HepG2 (cell line): ENCODE results near the gene PDGFRB. TPM values are rescaled to one million over a fixed set of nuclear protein-coding genes. Genes with fewer than 3 reads are reported as not detected.

Source experiments
- ATAC-seq: fragments of 200-7000 bp; cut with Tn5 transposase; 3 replicates; pipeline ENCODE4 v1.9.1; 2020; ENCODE audit warnings: mild to moderate bottlenecking, moderate library complexity
- BruUV-seq: library from RNA; stranded (reverse); fragments of 400-500 nt; replicated peaks from 2 replicates; lab custom pipeline; 2021; lab: Mats Ljungman, UMichigan
- CTCF ChIA-PET: fragments of 300-600 bp; formaldehyde crosslinking; extraction: SDS; loops from one replicate; lab custom pipeline; 2021; ENCODE audit warnings: low total read pairs, inconsistent platforms, low intra/inter-chr PET ratio; lab: Yijun Ruan, JAX
- POLR2A ChIA-PET: fragments of 350-600 bp; sonication (Branson Sonifier 250); formaldehyde crosslinking; loops from one replicate; lab custom pipeline; 2020; ENCODE audit warnings: antibody characterized with exemption, inconsistent platforms; lab: Yijun Ruan, JAX
- DNase-seq: peaks from one replicate; pipeline ENCODE4 v3.0.0-alpha.2; 2015; ENCODE audit warnings: low spot score
- FAIRE-seq: peaks from 3 replicates; lab custom pipeline; 2011; peaks lifted over from hg19 to GRCh38; lab: Jason Lieb, UNC
- H2AFZ ChIP-seq: one replicate; pipeline ENCODE4 v1.6.1; 2011; ENCODE audit warnings: low read length, inconsistent platforms
- H3K27ac ChIP-seq: fragments of 300-600 bp; 3 replicates; pipeline ENCODE4 v1.8.0; 2011; ENCODE audit warnings: mixed run types, mild to moderate bottlenecking, mixed read lengths, low read length, inconsistent platforms; ENCODE audit not compliant: insufficient read depth; ENCODE audit errors: extremely low read length
- H3K27me3 ChIP-seq, 2 experiments: fragments of 200-600 bp in 1 of 2; 2 replicates in 1 of 2; 3 replicates in 1 of 2; pipeline versions ENCODE4 v1.6.0 to v1.8.0; 2011; ENCODE audit warnings: low read length in 2 of 2, mild to moderate bottlenecking in 2 of 2, moderate library complexity in 2 of 2, inconsistent platforms in 1 of 2; ENCODE audit not compliant: insufficient read depth in 2 of 2, control insufficient read depth in 1 of 2
- H3K36me3 ChIP-seq, 2 experiments: fragments of 200-600 bp in 1 of 2; replicated peaks in 1 of 2; 2 replicates in 1 of 2; 3 replicates in 1 of 2; pipeline versions ENCODE4 v1.5.1 to v1.8.0; 2011; ENCODE audit warnings: low read length in 2 of 2, inconsistent platforms in 1 of 2; ENCODE audit not compliant: insufficient read depth in 2 of 2, control insufficient read depth in 1 of 2
- H3K4me1 ChIP-seq: 2 replicates; pipeline ENCODE4 v1.5.1; 2012; ENCODE audit warnings: low read length, inconsistent platforms; ENCODE audit not compliant: insufficient read depth
- H3K4me2 ChIP-seq: 2 replicates; pipeline ENCODE4 v1.6.0; 2011; ENCODE audit warnings: low read depth, low read length, inconsistent platforms
- H3K4me3 ChIP-seq, 3 experiments: fragments of 200-600 bp in 1 of 3; sonication (generic), shearing (Covaris generic) in 1 of 3; replicated peaks in 1 of 3; 2 replicates each; pipeline ENCODE4 v1.5.1; 2011 to 2016; ENCODE audit warnings: low read length in 3 of 3, inconsistent platforms in 2 of 3, low read depth in 2 of 3, mild to moderate bottlenecking in 2 of 3, control low read depth in 1 of 3, mixed read lengths in 1 of 3; ENCODE audit not compliant: insufficient read depth in 1 of 3
- H3K79me2 ChIP-seq: one replicate; pipeline ENCODE4 v1.6.1; 2011; ENCODE audit warnings: low read length, inconsistent platforms; ENCODE audit not compliant: insufficient read depth
- H3K9ac ChIP-seq: 2 replicates; pipeline ENCODE4 v1.6.0; 2011; ENCODE audit warnings: mild to moderate bottlenecking, low read depth, low read length, inconsistent platforms; ENCODE audit not compliant: insufficient read depth
- H3K9me3 ChIP-seq: 2 replicates; pipeline ENCODE4 v1.5.1; 2012; ENCODE audit warnings: mild to moderate bottlenecking, low read length
- H4K20me1 ChIP-seq: 2 replicates; pipeline ENCODE4 v1.6.0; 2011; ENCODE audit warnings: inconsistent platforms, mild to moderate bottlenecking, low read length, moderate library complexity; ENCODE audit not compliant: insufficient read depth
- BCLAF1 ChIP-seq: fragments of 450-650 bp; IDR thresholded peaks from 2 replicates; pipeline ENCODE4 v1.6.1; 2017; ENCODE audit warnings: mild to moderate bottlenecking
- FLYWCH1 ChIP-seq: sonication (generic); formaldehyde crosslinking; IDR thresholded peaks from 2 replicates; pipeline ENCODE4 v1.8.1; 2023; ENCODE audit warnings: mild to moderate bottlenecking, missing genetic modification reagents
- MYNN ChIP-seq: sonication (generic); formaldehyde crosslinking; IDR thresholded peaks from 2 replicates; pipeline ENCODE4 v1.4.0; 2020; ENCODE audit warnings: mild to moderate bottlenecking, low read depth, missing genetic modification reagents
- NBN ChIP-seq: fragments of 450-650 bp; conservative IDR thresholded peaks from 2 replicates; pipeline ENCODE4 v1.6.1; 2017
- NRL ChIP-seq: sonication (generic); formaldehyde crosslinking; IDR thresholded peaks from 2 replicates; pipeline ENCODE4 v1.5.0; 2020; ENCODE audit warnings: missing genetic modification reagents, mild to moderate bottlenecking, moderate library complexity, borderline replicate concordance
- PHF8 ChIP-seq: sonication (generic); formaldehyde crosslinking; IDR thresholded peaks from 2 replicates; pipeline ENCODE4 v1.5.0; 2020; ENCODE audit warnings: missing genetic modification reagents
- SNAI1 ChIP-seq: sonication (generic); formaldehyde crosslinking; IDR thresholded peaks from 2 replicates; pipeline ENCODE4 v1.5.0; 2020; ENCODE audit warnings: mild to moderate bottlenecking, missing genetic modification reagents, borderline replicate concordance
- SOX6 ChIP-seq, 2 experiments: fragments of 450-650 bp in 1 of 2; sonication (generic) in 1 of 2; formaldehyde crosslinking in 1 of 2; IDR thresholded peaks; 2 replicates each; pipeline versions ENCODE4 v1.4.0 to v1.6.1; 2017 to 2020; ENCODE audit warnings: antibody characterized with exemption in 1 of 2, mild to moderate bottlenecking in 1 of 2, missing genetic modification reagents in 1 of 2
- XRCC5 ChIP-seq: fragments of 200-400 bp; formaldehyde crosslinking; optimal IDR thresholded peaks from 2 replicates; pipeline ENCODE3; 2017; ENCODE audit warnings: mild to moderate bottlenecking, low read length
- ZBTB3 ChIP-seq: sonication (generic); formaldehyde crosslinking; IDR thresholded peaks from 2 replicates; pipeline ENCODE4 v1.4.0; 2020; ENCODE audit warnings: low read depth, mild to moderate bottlenecking, moderate library complexity, missing genetic modification reagents, borderline replicate concordance
- ZBTB43 ChIP-seq: sonication (generic); formaldehyde crosslinking; conservative IDR thresholded peaks from 2 replicates; pipeline ENCODE4 v1.4.0; 2020; ENCODE audit warnings: missing genetic modification reagents
- ZBTB7A ChIP-seq: sonication (generic); formaldehyde crosslinking; IDR thresholded peaks from 2 replicates; pipeline ENCODE4 v1.8.0; 2022; ENCODE audit warnings: mild to moderate bottlenecking, missing genetic modification reagents
- ZNF224 ChIP-seq: sonication (generic); formaldehyde crosslinking; IDR thresholded peaks from 2 replicates; pipeline ENCODE4 v1.5.0; 2020; ENCODE audit warnings: mild to moderate bottlenecking, missing genetic modification reagents
- ZNF530 ChIP-seq: sonication (generic); formaldehyde crosslinking; IDR thresholded peaks from 2 replicates; pipeline ENCODE4 v1.5.0; 2020; ENCODE audit warnings: low read depth, mild to moderate bottlenecking, missing genetic modification reagents
- ZNF598 ChIP-seq: sonication (generic); formaldehyde crosslinking; IDR thresholded peaks from 2 replicates; pipeline ENCODE4 v1.5.1; 2020; ENCODE audit warnings: mild to moderate bottlenecking, missing genetic modification reagents, borderline replicate concordance
- ZNF747 ChIP-seq: sonication (generic); formaldehyde crosslinking; IDR thresholded peaks from 2 replicates; pipeline ENCODE4 v1.8.1; 2023; ENCODE audit warnings: missing genetic modification reagents, mild to moderate bottlenecking, borderline replicate concordance
- ZNF850 ChIP-seq: sonication (generic); formaldehyde crosslinking; conservative IDR thresholded peaks from 2 replicates; pipeline ENCODE4 v1.9.0; 2021; ENCODE audit warnings: mild to moderate bottlenecking, missing genetic modification reagents
- WGBS: methylation state at CpG from one replicate; pipeline ENCODE4 v1.1.6; 2017; ENCODE audit warnings: low lambda C conversion rate; 5-methylcytosine and 5-hydroxymethylcytosine counted together
- in situ Hi-C: cut with HindIII; loops from 2 replicates; pipeline ENCODE4 v1.10.0; 2017; ENCODE audit warnings: low pct_unique_long_range_greater_than_20kb; ENCODE audit not compliant: extremely low pct_ligation_motif_present
- intact Hi-C: fragments of 100-400 bp; cut with micrococcal nuclease; formaldehyde crosslinking; loops from one replicate; pipeline ENCODE4 v1.10.0; 2022; ENCODE audit not compliant: unreplicated experiment
- polyA plus RNA-seq, 8 experiments: library from polyadenylated mRNA; depleted of rRNA in 3 of 8; stranded (reverse) in 7 of 8; unstranded in 1 of 8; fragments of >200 nt; fragmentation: Illumina TruSeq in 4 of 8; extraction: Trizol in 4 of 8; gene quantifications; 2 replicates each; pipeline versions ENCODE4 v1.2.1 to v1.2.3, GENCODE V29; 2011 to 2016; ENCODE audit warnings: low read depth in 4 of 8, missing spikeins in 1 of 8, mixed read lengths in 1 of 8; ENCODE audit not compliant: insufficient read depth in 1 of 8
- total RNA-seq, 5 experiments: library from RNA; depleted of rRNA; stranded (reverse); fragments of >200 nt; fragmentation: Illumina TruSeq; extraction: Trizol; gene quantifications; 2 replicates each; pipeline ENCODE4 v1.2.3, GENCODE V29; 2016; ENCODE audit warnings: low read depth in 1 of 5
- TF ChIP-seq, protein P1 (sequence below): sonication (generic); formaldehyde crosslinking; IDR thresholded peaks from 2 replicates; pipeline ENCODE4 v1.8.1; 2023; ENCODE audit warnings: mild to moderate bottlenecking, missing genetic modification reagents

The PDGFRB gene
- total and polyA plus RNA-seq, 2 of the 13 experiments (the other 11 are each of a cell fraction or from before 2014, with no cell fraction given) = 4.0 to 21.0 TPM

- TF ChIP-seq ZNF747 (no peak), NRL (CRISPR knock-in tag) (no peak), ZBTB7A (no peak), ZNF850 (CRISPR knock-in tag) (no peak), SOX6 (IDR thresholded peaks at IDR 0.05) (no peak), SOX6 (CRISPR knock-in tag; IDR thresholded peaks at IDR 0.05) (no peak), MYNN (CRISPR knock-in tag) (no peak)
- TF ChIP-seq, all 625 proteins: peak for 0
Measured at GRCh38 chr5:150174285-150174684, 18.6 kb upstream of the PDGFRB start (continued).

- DNase-seq (no peak), ATAC-seq (no peak), FAIRE-seq (no peak)
- H3K36me3 ChIP-seq = no peaks in the 10 kb centered on the region
- no peak overlapping the region for H3K27ac ChIP-seq
- CTCF ChIA-PET = no interaction called here
- no peak overlapping the region for H3K9ac ChIP-seq
- H3K4me3 ChIP-seq = no peak overlapping the region
- H3K27me3 ChIP-seq = peaks cover 0 to 29% of the 10 kb centered on the region in 2 experiments; a peak in 3 of 5 replicates
- H3K4me1 ChIP-seq = peaks cover 5% of the 10 kb centered on the region
- POLR2A ChIA-PET = no interaction called here
- BruUV-seq = no TSS peak
- in situ Hi-C loops = no loop called here
- WGBS = 36% methylated on average over 3 of the region's 3 CpGs
- intact Hi-C loops = loop anchor here (1.0 kb wide), 1 partner anchor 36 kb away; no protein-coding TSS in a partner anchor
- no peaks in the 10 kb centered on the region for H4K20me1 ChIP-seq
- no peaks in the 10 kb centered on the region for H3K79me2 ChIP-seq
- H3K4me2 ChIP-seq = no peak overlapping the region
- no peaks in the 10 kb centered on the region for H3K9me3 ChIP-seq
- H2AFZ ChIP-seq = no peak overlapping the region
- TF ChIP-seq ZNF530 (CRISPR knock-in tag) (no peak), ZNF598 (no peak), SNAI1 (CRISPR knock-in tag) (no peak), ZNF224 (no peak), NBN (no peak), FLYWCH1 (CRISPR knock-in tag) (no peak), BCLAF1 (no peak), ZBTB3 (CRISPR knock-in tag) (no peak), ZBTB43 (CRISPR knock-in tag) (no peak), XRCC5 (no peak), PHF8 (CRISPR knock-in tag) (no peak)
- TF ChIP-seq, protein P1, sequence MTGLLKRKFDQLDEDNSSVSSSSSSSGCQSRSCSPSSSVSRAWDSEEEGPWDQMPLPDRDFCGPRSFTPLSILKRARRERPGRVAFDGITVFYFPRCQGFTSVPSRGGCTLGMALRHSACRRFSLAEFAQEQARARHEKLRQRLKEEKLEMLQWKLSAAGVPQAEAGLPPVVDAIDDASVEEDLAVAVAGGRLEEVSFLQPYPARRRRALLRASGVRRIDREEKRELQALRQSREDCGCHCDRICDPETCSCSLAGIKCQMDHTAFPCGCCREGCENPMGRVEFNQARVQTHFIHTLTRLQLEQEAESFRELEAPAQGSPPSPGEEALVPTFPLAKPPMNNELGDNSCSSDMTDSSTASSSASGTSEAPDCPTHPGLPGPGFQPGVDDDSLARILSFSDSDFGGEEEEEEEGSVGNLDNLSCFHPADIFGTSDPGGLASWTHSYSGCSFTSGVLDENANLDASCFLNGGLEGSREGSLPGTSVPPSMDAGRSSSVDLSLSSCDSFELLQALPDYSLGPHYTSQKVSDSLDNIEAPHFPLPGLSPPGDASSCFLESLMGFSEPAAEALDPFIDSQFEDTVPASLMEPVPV (CRISPR knock-in tag) = no peak
Measured at GRCh38 chr5:150173161-150173560, 17.5 kb upstream of the PDGFRB start.
